Esophagus muscularis mucosa (tissue), 3 donors: ENCODE measurements around the gene MED10.

Experiments used
- POLR2A ChIP-seq: fragments of 450-650 bp; IDR thresholded peaks from one replicate; pipeline ENCODE4 v1.6.1; 2017; ENCODE audit warnings: antibody characterized with exemption, moderate library complexity, mild to moderate bottlenecking, low read depth
- POLR2AphosphoS5 ChIP-seq, 2 donors: sonication (generic); formaldehyde crosslinking; IDR thresholded peaks; one replicate each; pipeline ENCODE4 v1.6.1; 2017; ENCODE audit warnings: antibody characterized with exemption in 2 of 2
- TF ChIP-seq, protein P1 (sequence below), 3 experiments: fragments of 200-600 bp in 2 of 3; fragments of 450-650 bp in 1 of 3; sonication (generic) in 2 of 3; IDR thresholded peaks; one replicate each; pipeline ENCODE4 v1.5.1; 2017 to 2019; ENCODE audit warnings: antibody characterized with exemption in 3 of 3, mild to moderate bottlenecking in 2 of 3, moderate library complexity in 1 of 3

DNA sequence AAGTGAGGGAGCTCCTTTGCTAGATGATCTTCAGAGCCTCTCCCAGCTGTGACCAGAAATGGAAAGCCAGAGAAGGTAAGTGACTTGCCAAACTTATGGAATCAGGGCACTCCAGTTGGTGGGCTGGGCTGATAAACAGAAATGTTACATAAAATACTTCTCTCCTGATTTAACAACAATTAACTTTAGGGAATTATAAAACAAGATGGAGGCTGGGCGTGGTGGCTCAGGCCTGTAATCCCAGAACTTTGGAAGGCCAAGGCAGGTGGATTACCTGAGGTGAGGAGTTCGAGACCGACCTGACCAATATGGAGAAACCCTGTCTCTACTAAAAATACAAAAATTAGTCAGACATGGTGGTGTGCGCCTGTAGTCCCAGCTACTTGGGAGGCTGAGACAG, 899 bp upstream of the MED10 start:
- TF ChIP-seq POLR2AphosphoS5 (IDR thresholded peaks at IDR 0.05), result no peak
- TF ChIP-seq, protein P1, sequence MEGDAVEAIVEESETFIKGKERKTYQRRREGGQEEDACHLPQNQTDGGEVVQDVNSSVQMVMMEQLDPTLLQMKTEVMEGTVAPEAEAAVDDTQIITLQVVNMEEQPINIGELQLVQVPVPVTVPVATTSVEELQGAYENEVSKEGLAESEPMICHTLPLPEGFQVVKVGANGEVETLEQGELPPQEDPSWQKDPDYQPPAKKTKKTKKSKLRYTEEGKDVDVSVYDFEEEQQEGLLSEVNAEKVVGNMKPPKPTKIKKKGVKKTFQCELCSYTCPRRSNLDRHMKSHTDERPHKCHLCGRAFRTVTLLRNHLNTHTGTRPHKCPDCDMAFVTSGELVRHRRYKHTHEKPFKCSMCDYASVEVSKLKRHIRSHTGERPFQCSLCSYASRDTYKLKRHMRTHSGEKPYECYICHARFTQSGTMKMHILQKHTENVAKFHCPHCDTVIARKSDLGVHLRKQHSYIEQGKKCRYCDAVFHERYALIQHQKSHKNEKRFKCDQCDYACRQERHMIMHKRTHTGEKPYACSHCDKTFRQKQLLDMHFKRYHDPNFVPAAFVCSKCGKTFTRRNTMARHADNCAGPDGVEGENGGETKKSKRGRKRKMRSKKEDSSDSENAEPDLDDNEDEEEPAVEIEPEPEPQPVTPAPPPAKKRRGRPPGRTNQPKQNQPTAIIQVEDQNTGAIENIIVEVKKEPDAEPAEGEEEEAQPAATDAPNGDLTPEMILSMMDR (IDR thresholded peaks at IDR 0.05), result no peak
- TF ChIP-seq POLR2A, result no peak
